Left lung (tissue), 14 donors: ENCODE measurements around the gene MAGEA2. TPM values are rescaled to one million over a fixed set of nuclear protein-coding genes. Genes with fewer than 3 reads are reported as not detected.
"Not testable (repeated sequence)": the region's sequence is repeated elsewhere in the genome, so short reads cannot be mapped to it uniquely, and the experiment has no call there.

Source experiments
- ATAC-seq: fragments of 200-7000 bp; cut with Tn5 transposase; one replicate; pipeline ENCODE4 v1.9.1; 2020; ENCODE audit warnings: moderate library complexity
- DNase-seq, 4 donors: peaks; one replicate each; pipeline ENCODE4 v3.0.0-alpha.2; 2013 to 2020
- H3K27ac ChIP-seq, 2 donors: fragments of 200-600 bp; sonication (generic) in 1 of 2; one replicate each; pipeline versions ENCODE4 v1.5.0 to v1.8.0; 2020 to 2021
- H3K27me3 ChIP-seq, 2 donors: fragments of 200-600 bp; sonication (generic) in 1 of 2; one replicate each; pipeline versions ENCODE4 v1.5.0 to v1.8.0; 2020 to 2021
- H3K36me3 ChIP-seq, 2 donors: fragments of 200-600 bp; sonication (generic) in 1 of 2; one replicate each; pipeline versions ENCODE4 v1.5.0 to v1.8.0; 2020 to 2021
- H3K4me1 ChIP-seq, 2 donors: fragments of 200-600 bp; one replicate each; pipeline ENCODE4 v1.8.0; 2021
- H3K4me3 ChIP-seq, 2 donors: fragments of 200-600 bp; sonication (generic) in 1 of 2; one replicate each; pipeline versions ENCODE4 v1.5.0 to v1.8.0; 2020 to 2021; ENCODE audit warnings: mild to moderate bottlenecking in 1 of 2
- H3K9me3 ChIP-seq, 2 donors: fragments of 200-600 bp; sonication (generic) in 1 of 2; one replicate each; pipeline versions ENCODE4 v1.5.0 to v1.8.0; 2020 to 2021
- intact Hi-C, 2 donors: fragments of 100-400 bp; cut with DNase I; formaldehyde crosslinking; loops; one replicate each; pipeline versions ENCODE4 v1.11.2 to v1.14.2; 2022
- long read RNA-seq, 12 donors: library from polyadenylated mRNA in 2 of 12; unstranded in 2 of 12; transcript quantifications; one replicate each; pipeline ENCODE4 v2.0.0 and lab custom pipeline, GENCODE V29; 2019 to 2026
- polyA plus RNA-seq, 6 donors: library from polyadenylated mRNA; unstranded; fragments of 120-200 nt; gene quantifications; one replicate each; pipeline ENCODE4 v1.2.1, GENCODE V29; 2013; ENCODE audit not compliant: insufficient read length in 6 of 6
- total RNA-seq, 2 donors: library from RNA; stranded (reverse); fragmentation: NEBNext Ultra II Directional; extraction: Animal tissue kit (Norgen Biotek cat#: 25700); gene quantifications; one replicate each; pipeline ENCODE4 v1.2.1, GENCODE V29; 2021
- TF ChIP-seq, protein P1 (sequence below), 2 donors: fragments of 200-600 bp; sonication (generic) in 1 of 2; IDR thresholded peaks; one replicate each; pipeline versions ENCODE4 v1.5.0 to v1.8.0; 2021; ENCODE audit warnings: antibody characterized with exemption in 2 of 2
- donor health status: DM: no; HTN: yes; CAD: no.
- donor health status: DM: no; HTN: no; CAD: no.

The MAGEA2 gene, protein sequence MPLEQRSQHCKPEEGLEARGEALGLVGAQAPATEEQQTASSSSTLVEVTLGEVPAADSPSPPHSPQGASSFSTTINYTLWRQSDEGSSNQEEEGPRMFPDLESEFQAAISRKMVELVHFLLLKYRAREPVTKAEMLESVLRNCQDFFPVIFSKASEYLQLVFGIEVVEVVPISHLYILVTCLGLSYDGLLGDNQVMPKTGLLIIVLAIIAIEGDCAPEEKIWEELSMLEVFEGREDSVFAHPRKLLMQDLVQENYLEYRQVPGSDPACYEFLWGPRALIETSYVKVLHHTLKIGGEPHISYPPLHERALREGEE
- total RNA-seq: not detected
- polyA plus RNA-seq: not detected
- long read RNA-seq, donor 1: 0 reads
- long read RNA-seq, donor 2: 0 reads
- long read RNA-seq, donor 3: 0 reads
- long read RNA-seq, donor 4: 0 reads
- long read RNA-seq, donor 5: 0 reads
- long read RNA-seq, donor 6: 0 reads
- long read RNA-seq, donor 7: 0 reads
- long read RNA-seq, donor 8: 0 reads
- long read RNA-seq, donor 9: 0 reads
- long read RNA-seq, donor 10: 0 reads
- long read RNA-seq, donor 11: 0 reads
- long read RNA-seq, donor 12: 0 reads

DNA sequence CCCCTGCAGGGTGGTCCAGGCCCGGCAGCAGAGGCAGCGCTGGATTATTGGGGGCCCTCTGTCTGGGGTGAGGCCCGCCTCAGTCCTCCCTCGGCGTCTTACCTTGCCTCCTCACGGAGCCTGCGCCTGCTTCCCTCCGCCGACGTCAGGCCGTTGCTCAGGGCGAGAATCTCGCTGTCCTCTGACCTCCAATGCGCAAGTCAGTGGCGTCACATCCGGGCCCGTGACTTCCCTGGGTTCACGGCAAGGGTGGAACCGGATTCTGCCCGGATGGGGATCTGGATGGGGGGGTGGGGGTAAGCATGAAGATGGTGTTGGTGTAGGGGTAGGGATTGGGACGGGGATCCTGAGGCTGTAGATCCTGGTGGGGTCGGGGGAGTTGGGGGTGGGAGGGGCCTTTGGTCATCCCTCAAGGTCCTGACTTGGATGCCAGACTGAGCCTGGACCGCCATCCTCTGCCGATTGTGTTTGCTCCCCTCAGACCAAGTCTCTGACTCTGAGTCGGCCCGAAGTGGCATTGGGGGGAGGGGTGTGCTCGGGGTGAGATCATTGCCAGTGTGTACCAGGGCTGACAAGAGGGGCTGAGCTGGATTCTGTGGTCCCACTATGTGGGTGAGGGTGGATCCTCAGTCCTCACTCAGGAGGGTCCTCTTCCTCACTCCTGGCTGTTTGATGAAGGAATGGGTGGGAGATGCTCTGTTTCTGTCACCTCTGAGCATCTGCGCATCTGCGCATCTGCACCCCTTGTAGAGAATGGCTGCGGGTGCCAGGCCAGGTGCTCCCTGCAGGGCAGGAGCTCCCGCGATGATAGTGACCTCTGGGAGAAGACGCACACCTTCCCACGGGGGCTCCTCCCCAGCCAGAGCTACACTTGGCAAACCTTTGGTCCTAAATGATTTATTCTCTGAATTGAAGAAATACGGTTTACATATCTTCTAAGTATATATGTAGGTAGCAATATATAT is at the start of gene MAGEA2:
MAGEA2 (minus strand) TSS at position 157 of the 965 bp plus-strand sequence. CDS start 2,479 bp downstream, outside the sequence.
- H3K9me3 ChIP-seq, intact Hi-C loops, H3K4me3 ChIP-seq, H3K27me3 ChIP-seq, DNase-seq, ATAC-seq, H3K4me1 ChIP-seq, H3K36me3 ChIP-seq, H3K27ac ChIP-seq: not testable (repeated sequence)

DNA sequence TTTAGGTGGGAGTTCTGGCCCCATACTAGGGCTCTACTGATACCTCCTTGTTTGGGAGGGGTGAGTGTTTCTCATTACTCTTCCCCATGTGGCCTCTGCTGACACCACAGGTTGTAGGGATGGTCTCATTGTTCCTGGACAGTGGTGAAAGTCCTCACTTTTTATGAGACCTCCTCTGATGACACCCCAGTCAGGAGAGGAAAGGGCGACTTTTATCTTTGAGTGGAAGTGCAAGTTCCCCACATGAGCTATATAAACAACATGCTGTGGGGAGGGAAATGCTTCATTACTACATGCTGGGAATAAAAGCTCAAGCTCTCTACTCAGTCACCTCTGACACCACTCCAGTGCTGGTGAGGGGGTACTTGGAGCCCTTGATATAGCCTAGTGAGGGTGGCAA is 45.3 kb upstream of the MAGEA2 start:
- ATAC-seq (no peak), DNase-seq (no peak)
- Histone ChIP-seq H3K4me3 (no peak overlapping the region), H3K27me3 (no peaks in the 10 kb centered on the region), H3K9me3 (no peaks in the 10 kb centered on the region), H3K36me3 (no peaks in the 10 kb centered on the region), H3K4me1 (no peaks in the 10 kb centered on the region), H3K27ac (no peak overlapping the region)
- intact Hi-C loops: no loop called here
- TF ChIP-seq, protein P1, sequence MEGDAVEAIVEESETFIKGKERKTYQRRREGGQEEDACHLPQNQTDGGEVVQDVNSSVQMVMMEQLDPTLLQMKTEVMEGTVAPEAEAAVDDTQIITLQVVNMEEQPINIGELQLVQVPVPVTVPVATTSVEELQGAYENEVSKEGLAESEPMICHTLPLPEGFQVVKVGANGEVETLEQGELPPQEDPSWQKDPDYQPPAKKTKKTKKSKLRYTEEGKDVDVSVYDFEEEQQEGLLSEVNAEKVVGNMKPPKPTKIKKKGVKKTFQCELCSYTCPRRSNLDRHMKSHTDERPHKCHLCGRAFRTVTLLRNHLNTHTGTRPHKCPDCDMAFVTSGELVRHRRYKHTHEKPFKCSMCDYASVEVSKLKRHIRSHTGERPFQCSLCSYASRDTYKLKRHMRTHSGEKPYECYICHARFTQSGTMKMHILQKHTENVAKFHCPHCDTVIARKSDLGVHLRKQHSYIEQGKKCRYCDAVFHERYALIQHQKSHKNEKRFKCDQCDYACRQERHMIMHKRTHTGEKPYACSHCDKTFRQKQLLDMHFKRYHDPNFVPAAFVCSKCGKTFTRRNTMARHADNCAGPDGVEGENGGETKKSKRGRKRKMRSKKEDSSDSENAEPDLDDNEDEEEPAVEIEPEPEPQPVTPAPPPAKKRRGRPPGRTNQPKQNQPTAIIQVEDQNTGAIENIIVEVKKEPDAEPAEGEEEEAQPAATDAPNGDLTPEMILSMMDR (IDR thresholded peaks at IDR 0.05): no peak

DNA sequence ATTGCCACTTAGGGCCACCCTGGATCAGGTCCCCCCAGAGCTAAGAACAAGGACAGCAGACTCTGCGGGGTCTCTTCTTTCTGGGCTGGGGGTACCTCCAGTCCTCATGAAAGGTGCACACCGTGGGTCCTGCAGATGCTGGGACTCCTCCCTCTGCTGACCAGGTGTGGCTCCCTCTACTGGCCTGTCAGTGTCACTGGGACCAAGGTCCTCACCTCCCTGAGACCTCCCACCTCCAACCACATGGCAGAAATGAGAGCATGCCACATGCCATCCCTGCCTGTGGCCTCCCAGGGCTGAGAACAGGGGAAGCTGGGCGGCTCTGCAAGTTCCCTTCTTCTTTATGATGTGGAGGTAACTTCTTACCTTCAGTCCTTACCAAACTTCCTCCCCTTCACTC is 33.4 kb upstream of the MAGEA2 start:
- H3K4me1 ChIP-seq, intact Hi-C loops: not testable (repeated sequence)

DNA sequence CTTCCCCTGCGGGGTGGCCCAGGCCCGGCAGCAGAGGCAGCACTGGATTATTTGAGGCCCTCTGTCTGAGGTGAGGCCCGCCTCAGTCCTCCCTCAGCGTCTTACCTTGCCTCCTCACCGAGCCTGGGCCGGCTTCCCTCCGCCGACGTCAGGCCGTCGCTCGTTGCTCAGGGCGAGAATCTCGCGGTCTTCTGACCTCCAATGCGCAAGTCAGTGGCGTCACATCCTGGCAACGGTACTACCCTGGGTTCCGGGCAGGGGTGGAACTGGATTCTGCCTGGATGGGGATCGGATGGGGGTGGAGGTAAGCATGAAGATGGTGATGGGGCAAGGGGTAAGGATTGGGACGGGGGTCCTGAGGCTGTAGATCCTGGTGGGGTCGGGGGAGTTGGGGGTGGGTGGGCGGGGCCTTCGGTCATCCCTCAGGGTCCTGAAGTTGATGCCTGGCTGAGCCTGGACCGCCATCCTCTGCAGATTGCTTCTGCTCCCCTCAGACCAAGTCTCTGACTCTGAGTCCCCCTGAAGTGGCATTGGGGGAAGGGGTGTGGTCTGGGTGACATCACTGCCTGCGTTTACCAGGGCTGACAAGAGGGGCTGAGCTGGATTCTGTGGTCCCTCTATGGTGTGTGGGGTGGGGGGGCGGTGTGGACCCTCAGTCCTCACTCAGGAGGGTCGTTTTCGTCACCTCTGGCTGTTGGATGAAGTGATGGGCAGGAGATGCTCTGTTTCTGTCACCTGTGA is 16.1 kb upstream of the MAGEA2 start, which contains the start of gene MAGEA6:
MAGEA6 (minus strand) TSS at position 141 of the 741 bp plus-strand sequence. CDS start 2,039 bp downstream, outside the sequence.
- H3K27ac ChIP-seq, H3K4me3 ChIP-seq, DNase-seq, intact Hi-C loops, H3K27me3 ChIP-seq, H3K9me3 ChIP-seq, H3K4me1 ChIP-seq, H3K36me3 ChIP-seq, ATAC-seq: not testable (repeated sequence)

More for the DNA sequence above, 33.4 kb upstream of the MAGEA2 start:
- ATAC-seq, H3K36me3 ChIP-seq, H3K27ac ChIP-seq, H3K27me3 ChIP-seq, H3K9me3 ChIP-seq, DNase-seq, H3K4me3 ChIP-seq: not testable (repeated sequence)

DNA sequence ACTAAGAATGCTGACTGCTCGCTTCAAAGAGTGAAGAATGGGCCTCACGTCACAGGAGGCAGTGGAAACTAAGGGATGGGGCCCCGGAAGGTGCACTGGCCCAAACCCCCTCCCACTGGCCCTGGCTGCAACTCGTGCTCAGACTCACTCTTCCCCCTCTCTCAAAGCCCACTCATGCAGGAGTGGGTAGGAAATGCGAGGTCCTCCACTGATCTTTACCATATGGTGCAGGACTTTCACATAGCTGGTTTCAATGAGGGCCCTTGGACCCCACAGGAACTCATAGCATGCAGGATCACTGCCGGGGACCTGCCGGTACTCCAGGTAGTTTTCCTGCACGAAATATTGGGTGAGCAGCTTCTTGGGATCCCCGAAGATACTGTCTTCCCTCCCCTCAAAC is 12.9 kb upstream of the MAGEA2 start:
- H3K36me3 ChIP-seq, H3K4me1 ChIP-seq, H3K27ac ChIP-seq, H3K27me3 ChIP-seq, ATAC-seq, DNase-seq, H3K4me3 ChIP-seq, H3K9me3 ChIP-seq, intact Hi-C loops: not testable (repeated sequence)

DNA sequence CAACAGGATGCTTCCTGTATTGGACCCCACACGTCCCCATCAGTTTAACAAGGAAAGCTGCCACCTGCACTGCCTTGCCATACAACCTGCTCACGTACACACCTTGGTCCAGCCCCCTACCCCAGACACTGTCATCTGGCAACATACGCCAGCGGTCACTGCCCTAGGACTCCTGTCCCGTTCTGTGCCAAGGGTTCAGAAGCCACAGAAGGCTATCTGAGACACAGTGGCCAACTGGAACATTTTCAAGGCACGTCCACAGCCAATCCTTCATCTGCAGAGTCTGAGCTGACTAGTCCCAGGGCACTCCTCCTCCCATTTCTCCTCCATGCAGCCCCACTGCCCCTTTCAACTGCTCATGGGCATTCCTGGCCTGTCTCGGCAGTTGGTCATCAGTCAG is 7.9 kb upstream of the MAGEA2 start:
- ATAC-seq: not testable (repeated sequence)

DNA sequence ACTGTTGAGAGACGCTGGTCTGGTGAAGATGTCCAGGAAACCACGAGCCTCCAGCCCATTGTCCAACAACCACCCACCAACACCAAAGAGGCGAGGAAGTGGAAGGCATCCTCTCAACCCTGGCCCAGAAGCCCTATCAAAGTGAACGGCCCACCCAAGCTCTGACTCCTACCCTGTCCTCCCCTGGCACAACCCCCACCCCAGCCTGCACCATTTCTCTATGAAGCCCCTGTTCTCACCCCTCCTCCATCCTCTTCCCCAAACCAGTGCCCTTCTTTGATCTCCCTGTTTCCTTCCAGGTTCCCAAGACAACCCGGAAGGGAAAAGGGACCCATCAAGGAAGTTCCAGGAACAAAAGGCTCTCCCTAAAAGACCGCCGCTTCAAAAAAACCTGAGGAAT is 5.9 kb upstream of the MAGEA2 start:
- intact Hi-C loops, DNase-seq, H3K4me3 ChIP-seq, H3K27me3 ChIP-seq, H3K27ac ChIP-seq, ATAC-seq, H3K9me3 ChIP-seq, H3K36me3 ChIP-seq, H3K4me1 ChIP-seq: not testable (repeated sequence)

More for the DNA sequence above, 7.9 kb upstream of the MAGEA2 start:
- H3K27me3 ChIP-seq, H3K36me3 ChIP-seq, H3K27ac ChIP-seq, intact Hi-C loops, DNase-seq, H3K4me3 ChIP-seq, H3K4me1 ChIP-seq, H3K9me3 ChIP-seq: not testable (repeated sequence)

DNA sequence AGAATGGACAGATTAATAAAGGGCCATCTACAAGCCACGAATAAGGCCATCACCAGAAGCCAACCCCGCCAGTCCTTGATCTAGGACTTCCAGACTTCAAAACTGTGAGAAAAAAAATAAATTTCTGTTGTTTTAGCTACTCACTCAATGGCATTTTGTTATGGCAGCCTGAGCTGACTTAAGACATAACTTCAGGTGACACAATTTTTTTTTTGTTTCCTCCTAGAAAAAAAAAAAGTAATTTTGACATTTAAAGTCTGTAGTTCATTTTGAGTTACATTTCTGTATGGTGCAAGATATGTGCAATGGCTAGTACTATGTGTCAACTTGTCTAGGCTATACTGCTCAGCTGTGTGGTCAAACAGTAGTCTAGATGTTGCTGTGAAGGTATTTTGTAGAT is 5.3 kb upstream of the MAGEA2 start, which contains the start of gene CSAG3:
CSAG3 (plus strand) TSS at position 301 of the 400 bp plus-strand sequence.
- H3K4me3 ChIP-seq, H3K4me1 ChIP-seq, H3K27me3 ChIP-seq, intact Hi-C loops, H3K27ac ChIP-seq, DNase-seq, H3K36me3 ChIP-seq, H3K9me3 ChIP-seq, ATAC-seq: not testable (repeated sequence)

DNA sequence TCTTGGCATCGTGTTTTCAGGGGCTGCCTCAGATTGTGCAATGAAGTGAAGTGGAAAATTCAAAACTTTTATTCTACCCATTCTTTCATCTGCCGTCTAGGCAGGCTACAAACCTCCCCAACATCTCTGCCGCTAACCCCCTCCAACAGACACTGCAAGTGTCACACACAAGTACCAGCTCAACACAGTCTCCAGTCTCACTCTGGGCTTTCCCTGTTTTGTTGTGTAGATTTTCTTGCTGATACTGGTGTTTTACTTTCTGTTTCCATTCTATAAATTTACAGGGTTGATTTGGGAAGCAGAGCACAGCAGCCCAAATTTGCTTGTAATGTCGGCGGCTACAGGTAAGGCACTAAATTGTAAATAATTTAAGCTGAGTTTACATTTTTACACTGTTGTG is 1.2 kb upstream of the MAGEA2 start:
- H3K27me3 ChIP-seq, ATAC-seq, H3K36me3 ChIP-seq, intact Hi-C loops, H3K4me1 ChIP-seq, H3K4me3 ChIP-seq, H3K9me3 ChIP-seq, DNase-seq, H3K27ac ChIP-seq: not testable (repeated sequence)
